ENCODE measurements around the gene CSF1.

- TF ChIP-seq, protein P1, sequence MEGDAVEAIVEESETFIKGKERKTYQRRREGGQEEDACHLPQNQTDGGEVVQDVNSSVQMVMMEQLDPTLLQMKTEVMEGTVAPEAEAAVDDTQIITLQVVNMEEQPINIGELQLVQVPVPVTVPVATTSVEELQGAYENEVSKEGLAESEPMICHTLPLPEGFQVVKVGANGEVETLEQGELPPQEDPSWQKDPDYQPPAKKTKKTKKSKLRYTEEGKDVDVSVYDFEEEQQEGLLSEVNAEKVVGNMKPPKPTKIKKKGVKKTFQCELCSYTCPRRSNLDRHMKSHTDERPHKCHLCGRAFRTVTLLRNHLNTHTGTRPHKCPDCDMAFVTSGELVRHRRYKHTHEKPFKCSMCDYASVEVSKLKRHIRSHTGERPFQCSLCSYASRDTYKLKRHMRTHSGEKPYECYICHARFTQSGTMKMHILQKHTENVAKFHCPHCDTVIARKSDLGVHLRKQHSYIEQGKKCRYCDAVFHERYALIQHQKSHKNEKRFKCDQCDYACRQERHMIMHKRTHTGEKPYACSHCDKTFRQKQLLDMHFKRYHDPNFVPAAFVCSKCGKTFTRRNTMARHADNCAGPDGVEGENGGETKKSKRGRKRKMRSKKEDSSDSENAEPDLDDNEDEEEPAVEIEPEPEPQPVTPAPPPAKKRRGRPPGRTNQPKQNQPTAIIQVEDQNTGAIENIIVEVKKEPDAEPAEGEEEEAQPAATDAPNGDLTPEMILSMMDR (optimal IDR thresholded peaks at IDR 0.05 in 1 of 3, IDR thresholded peaks at IDR 0.05 in 1 of 3, conservative IDR thresholded peaks at IDR 0.05 in 1 of 3; ENCODE audit: extremely low read depth in 1 of 3, insufficient read depth in 2 of 3, low read length in 3 of 3) = no peak
- TF ChIP-seq EZH2 (IDR thresholded peaks at IDR 0.05; ENCODE audit: low read length) = no peak
Observed at GRCh38 chr1:109901524-109902145, 9.0 kb upstream of the CSF1 start.

All from keratinocyte (primary cell).